ENCODE results near the gene AKR1C8. TPM values are rescaled to one million over a fixed set of nuclear protein-coding genes. Genes with fewer than 3 reads are reported as not detected.

Gene AKR1C8
- total and polyA plus RNA-seq, 2 of the 13 experiments (the other 11 are each of a cell fraction or from before 2014, with no cell fraction given): 0.12 TPM; not detected in 1

- TF ChIP-seq ZHX1 (CRISPR knock-in tag; IDR thresholded peaks at IDR 0.05; ENCODE audit: low read depth): no peak
- no peak for TF ChIP-seq TEF (CRISPR knock-in tag; IDR thresholded peaks at IDR 0.05)
- peak; percentile 96 for TF ChIP-seq MED13 (CRISPR knock-in tag; IDR thresholded peaks at IDR 0.05)
- TF ChIP-seq ZNF256 (CRISPR knock-in tag; conservative IDR thresholded peaks at IDR 0.05): no peak
- no peak for TF ChIP-seq SOX6 (IDR thresholded peaks at IDR 0.05)
- TF ChIP-seq SOX6 (CRISPR knock-in tag; IDR thresholded peaks at IDR 0.05): peak; percentile 89
- TF ChIP-seq CREBL2 (CRISPR knock-in tag; IDR thresholded peaks at IDR 0.05; ENCODE audit: borderline replicate concordance): no peak
- TF ChIP-seq JDP2 (CRISPR knock-in tag; IDR thresholded peaks at IDR 0.05; ENCODE audit: borderline replicate concordance): no peak
- no peak for TF ChIP-seq ZHX2 (IDR thresholded peaks at IDR 0.05; ENCODE audit: low read depth)
- TF ChIP-seq ZHX2 (CRISPR knock-in tag; IDR thresholded peaks at IDR 0.05; ENCODE audit: borderline replicate concordance): no peak
- no peak for TF ChIP-seq HBP1 (CRISPR knock-in tag; IDR thresholded peaks at IDR 0.05; ENCODE audit: low read depth)
- peak; percentile 95 for TF ChIP-seq NFIC (IDR thresholded peaks at IDR 0.05; ENCODE audit: low read length)
- TF ChIP-seq ZFP82 (CRISPR knock-in tag; IDR thresholded peaks at IDR 0.05; ENCODE audit: borderline replicate concordance): no peak
Measured at GRCh38 chr10:5147981-5148677, 36.8 kb downstream of the AKR1C8 start (continued).

Data from HepG2 (cell line).